H1 (cell line): ENCODE data around the gene ALG6. TPM values are rescaled to one million over a fixed set of nuclear protein-coding genes. Genes with fewer than 3 reads are reported as not detected.

Experiments used
- CTCF ChIA-PET: fragments of 300-600 bp; sonication (Branson Sonifier 250); formaldehyde crosslinking; loops from one replicate; lab custom pipeline; 2021; ENCODE audit not compliant: partially characterized antibody; lab: Charles Lee
- POLR2A ChIA-PET: fragments of 300-600 bp; sonication (Branson Sonifier 250); formaldehyde crosslinking; loops from one replicate; lab custom pipeline; 2021; ENCODE audit warnings: inconsistent platforms; ENCODE audit not compliant: partially characterized antibody; lab: Charles Lee
- DNase-seq, 2 experiments: peaks; one replicate each; pipeline versions ENCODE4 v3.0.0 to v3.0.0-alpha.2; 2010 to 2022; ENCODE audit warnings: low spot score in 2 of 2, low read depth in 1 of 2, mixed read lengths in 1 of 2
- FAIRE-seq: peaks from 2 replicates; lab custom pipeline; 2011; peaks lifted over from hg19 to GRCh38; lab: Jason Lieb, UNC
- H2AFZ ChIP-seq: 2 replicates; pipeline ENCODE4 v1.8.1; 2012; ENCODE audit warnings: low read length, inconsistent platforms
- H2AK5ac ChIP-seq: 2 replicates; pipeline ENCODE4 v1.6.1; 2013; ENCODE audit warnings: low read depth, low read length
- H2BK120ac ChIP-seq: replicated peaks from 2 replicates; pipeline ENCODE3; 2013; ENCODE audit warnings: low read depth, low read length, inconsistent platforms
- H2BK12ac ChIP-seq: 2 replicates; pipeline ENCODE4 v1.6.1; 2013; ENCODE audit warnings: low read depth, low read length
- H2BK15ac ChIP-seq: 2 replicates; pipeline ENCODE4 v1.6.1; 2013; ENCODE audit warnings: low read length
- H2BK20ac ChIP-seq: 2 replicates; pipeline ENCODE4 v1.6.1; 2013; ENCODE audit warnings: low read length
- H2BK5ac ChIP-seq: 2 replicates; pipeline ENCODE4 v1.6.1; 2013; ENCODE audit warnings: low read depth, low read length
- H3K14ac ChIP-seq: 2 replicates; pipeline ENCODE4 v1.6.1; 2013; ENCODE audit warnings: inconsistent platforms; ENCODE audit not compliant: insufficient read length
- H3K18ac ChIP-seq: 2 replicates; pipeline ENCODE4 v1.6.1; 2013; ENCODE audit warnings: low read length; ENCODE audit errors: extremely low read depth
- H3K23ac ChIP-seq: 2 replicates; pipeline ENCODE4 v1.6.1; 2013; ENCODE audit warnings: inconsistent platforms; ENCODE audit not compliant: insufficient read length
- H3K23me2 ChIP-seq: 2 replicates; pipeline ENCODE4 v1.6.1; 2013; ENCODE audit warnings: low read depth, low read length
- H3K27ac ChIP-seq: 2 replicates; pipeline ENCODE4 v1.6.1; 2011; ENCODE audit warnings: low read depth, low read length, inconsistent platforms
- H3K27me3 ChIP-seq, 4 experiments: replicated peaks in 1 of 4; 1 replicate in 1 of 4; 2 replicates in 3 of 4; pipeline versions ENCODE4 v1.6.1 to v1.8.1; 2011 to 2013; ENCODE audit warnings: low read length in 3 of 4, mild to moderate bottlenecking in 3 of 4, inconsistent platforms in 2 of 4, mixed read lengths in 2 of 4, moderate library complexity in 1 of 4; ENCODE audit not compliant: control insufficient read depth in 3 of 4, insufficient read depth in 3 of 4; ENCODE audit errors: extremely low read depth in 1 of 4
- H3K36me3 ChIP-seq, 4 experiments: 2 replicates each; pipeline versions ENCODE4 v1.6.1 to v1.8.1; 2011 to 2013; ENCODE audit warnings: mild to moderate bottlenecking in 4 of 4, low read length in 3 of 4, moderate library complexity in 2 of 4, control low read depth in 1 of 4, inconsistent platforms in 1 of 4; ENCODE audit not compliant: insufficient read depth in 4 of 4, control insufficient read depth in 2 of 4
- H3K4ac ChIP-seq: replicated peaks from 2 replicates; pipeline ENCODE3; 2013; ENCODE audit warnings: low read length, low read depth, mixed read lengths, inconsistent platforms; ENCODE audit not compliant: insufficient read length
- H3K4me1 ChIP-seq, 4 experiments: replicated peaks in 1 of 4; 1 replicate in 1 of 4; 2 replicates in 3 of 4; pipeline versions ENCODE4 v1.6.1 to v1.8.1; 2011 to 2013; ENCODE audit warnings: low read length in 3 of 4, inconsistent platforms in 2 of 4, mixed read lengths in 1 of 4; ENCODE audit not compliant: insufficient read depth in 4 of 4, control insufficient read depth in 3 of 4
- H3K4me2 ChIP-seq, 2 experiments: 2 replicates each; pipeline versions ENCODE4 v1.6.1 to v1.8.1; 2011 to 2013; ENCODE audit warnings: low read depth in 2 of 2, low read length in 2 of 2, control low read depth in 1 of 2, inconsistent platforms in 1 of 2, mild to moderate bottlenecking in 1 of 2; ENCODE audit not compliant: insufficient read depth in 1 of 2
- H3K4me3 ChIP-seq, 4 experiments: fragments of 200-600, 300-600 bp in 1 of 4; sonication (generic), shearing (Covaris generic), sonication (Bioruptor Twin) in 1 of 4; 2 replicates each; pipeline versions ENCODE4 v1.5.1 to v1.8.1; 2011 to 2016; ENCODE audit warnings: low read length in 4 of 4, low read depth in 3 of 4, control low read depth in 2 of 4, inconsistent platforms in 2 of 4, mild to moderate bottlenecking in 2 of 4, mixed read lengths in 1 of 4, moderate library complexity in 1 of 4; ENCODE audit not compliant: insufficient read depth in 2 of 4; ENCODE audit errors: extremely low read depth in 1 of 4
- H3K56ac ChIP-seq: replicated peaks from 2 replicates; pipeline ENCODE3; 2013; ENCODE audit warnings: low read depth, mild to moderate bottlenecking, mixed read lengths, low read length, inconsistent platforms; ENCODE audit not compliant: insufficient read length
- H3K79me1 ChIP-seq: 2 replicates; pipeline ENCODE4 v1.6.1; 2013; ENCODE audit warnings: low read depth, low read length, control low read depth
- H3K79me2 ChIP-seq, 2 experiments: 2 replicates each; pipeline versions ENCODE4 v1.6.1 to v1.8.1; 2012 to 2013; ENCODE audit warnings: low read length in 2 of 2, mild to moderate bottlenecking in 2 of 2, inconsistent platforms in 1 of 2; ENCODE audit not compliant: insufficient read depth in 2 of 2, control insufficient read depth in 1 of 2
- H3K9ac ChIP-seq, 4 experiments: replicated peaks in 1 of 4; 1 replicate in 1 of 4; 2 replicates in 3 of 4; pipeline versions ENCODE4 v1.6.1 to v1.8.1; 2011 to 2013; ENCODE audit warnings: low read depth in 3 of 4, low read length in 3 of 4, control low read depth in 2 of 4, mild to moderate bottlenecking in 2 of 4, moderate library complexity in 2 of 4, inconsistent platforms in 1 of 4; ENCODE audit errors: extremely low read depth in 1 of 4
- H3K9me3 ChIP-seq, 2 experiments: 2 replicates each; pipeline versions ENCODE4 v1.6.1 to v1.8.1; 2012 to 2013; ENCODE audit warnings: mild to moderate bottlenecking in 2 of 2, moderate library complexity in 2 of 2, control low read depth in 1 of 2, inconsistent platforms in 1 of 2, low read depth in 1 of 2, low read length in 1 of 2, mixed read lengths in 1 of 2; ENCODE audit not compliant: insufficient read depth in 2 of 2
- H4K20me1 ChIP-seq, 2 experiments: replicated peaks in 1 of 2; 2 replicates each; pipeline versions ENCODE3 to v1.8.1; 2011 to 2013; ENCODE audit warnings: inconsistent platforms in 2 of 2, low read length in 2 of 2, mild to moderate bottlenecking in 1 of 2; ENCODE audit not compliant: insufficient read depth in 2 of 2, control insufficient read depth in 1 of 2
- H4K5ac ChIP-seq: 2 replicates; pipeline ENCODE4 v1.6.1; 2013; ENCODE audit warnings: low read length, low read depth, mixed read lengths, inconsistent platforms; ENCODE audit not compliant: insufficient read length
- H4K8ac ChIP-seq: 2 replicates; pipeline ENCODE4 v1.8.0; 2013; ENCODE audit warnings: mild to moderate bottlenecking, moderate library complexity, low read length, inconsistent platforms; ENCODE audit not compliant: insufficient read depth; ENCODE audit errors: extremely low read depth
- H4K91ac ChIP-seq: replicated peaks from 2 replicates; pipeline ENCODE3; 2013; ENCODE audit warnings: low read length, mixed read lengths, inconsistent platforms; ENCODE audit not compliant: insufficient read length
- CREB1 ChIP-seq: IDR thresholded peaks from 2 replicates; pipeline ENCODE4 v1.6.1; 2012; ENCODE audit warnings: inconsistent platforms
- KDM1A ChIP-seq: fragments of 200-600, 300-600 bp; sonication (generic); IDR thresholded peaks from 2 replicates; pipeline ENCODE4 v1.7.1; 2016; ENCODE audit warnings: mild to moderate bottlenecking, low read length, borderline replicate concordance
- MAFK ChIP-seq: IDR thresholded peaks from 2 replicates; pipeline ENCODE4 v1.6.1; 2012; ENCODE audit warnings: low read depth, mild to moderate bottlenecking, improper control_type of control experiment, low read length
- RFX5 ChIP-seq: IDR thresholded peaks from 2 replicates; pipeline ENCODE4 v1.6.1; 2011; ENCODE audit warnings: low read depth, low read length, improper control_type of control experiment, borderline replicate concordance
- YY1 ChIP-seq: IDR thresholded peaks from 2 replicates; pipeline ENCODE4 v1.6.1; 2011; ENCODE audit warnings: low read depth, mild to moderate bottlenecking, low read length
- WGBS, 2 experiments: shearing (Covaris generic) in 1 of 2; methylation state at CpG; one replicate each; pipeline versions ENCODE4 v1.1.6 to v1.1.7; 2013 to 2015; ENCODE audit warnings: low lambda C conversion rate in 2 of 2, mixed read lengths in 2 of 2, inconsistent platforms in 1 of 2, low coverage in 1 of 2, missing lambda C conversion rate in 1 of 2; ENCODE audit not compliant: insufficient replicate concordance in 2 of 2, insufficient coverage in 1 of 2, insufficient read length in 1 of 2; ENCODE audit errors: extremely low coverage in 1 of 2, missing lambda C conversion rate in 1 of 2; 5-methylcytosine and 5-hydroxymethylcytosine counted together
- polyA plus RNA-seq, 7 experiments: library from polyadenylated mRNA; depleted of rRNA in 3 of 7; stranded (reverse) in 5 of 7; unstranded in 2 of 7; fragments of >200 nt in 5 of 7; fragments of 200-250 nt in 2 of 7; gene quantifications; 1 replicate in 5 of 7; 2 replicates in 1 of 7; 4 replicates in 1 of 7; pipeline versions ENCODE4 v1.2.1 to v1.2.3, GENCODE V29; 2011 to 2013; ENCODE audit warnings: missing spikeins in 2 of 7, mixed read lengths in 2 of 7
- total RNA-seq: library from RNA; stranded (reverse); fragmentation: NEBNext Ultra II Directional; extraction: Animal tissue kit (Norgen Biotek cat#: 25700); gene quantifications from 2 replicates; pipeline ENCODE4 v1.2.1, GENCODE V29; 2021
- TF ChIP-seq, protein P1 (sequence below), 3 experiments: IDR thresholded peaks; 1 replicate in 2 of 3; 2 replicates in 1 of 3; pipeline versions ENCODE4 v1.5.1 to v1.6.1; 2011; ENCODE audit warnings: low read length in 3 of 3, mild to moderate bottlenecking in 3 of 3, inconsistent platforms in 2 of 3, low read depth in 1 of 3, moderate library complexity in 1 of 3; ENCODE audit not compliant: insufficient read depth in 1 of 3; ENCODE audit errors: control extremely low read depth in 1 of 3

The ALG6 gene
- total and polyA plus RNA-seq, 2 of the 8 experiments (the other 6 are each of a cell fraction or from before 2014, with no cell fraction given), result 17.8 to 26.8 TPM

DNA sequence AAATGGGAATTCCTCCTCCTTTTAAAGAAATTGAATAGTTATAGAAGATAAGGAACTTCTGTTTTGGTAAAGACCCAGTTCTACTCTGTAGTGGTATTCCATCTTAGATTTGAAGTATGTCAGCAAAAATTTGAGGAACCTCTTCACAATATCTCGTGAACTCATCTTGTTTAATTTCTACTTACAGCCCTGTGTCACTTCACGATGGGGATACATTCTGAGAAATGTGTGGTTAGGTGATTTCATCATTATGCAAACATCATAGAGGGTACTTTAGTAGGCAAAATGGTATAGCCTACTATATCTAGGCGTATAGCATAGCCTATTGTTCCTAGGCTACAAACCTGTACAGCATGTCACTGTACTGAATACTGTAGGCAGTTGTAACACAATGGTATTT, 36.0 kb downstream of the ALG6 start:
- Histone ChIP-seq H3K4ac (no peak overlapping the region), H3K4me3 (no peak overlapping the region), H3K79me1 (no peaks in the 10 kb centered on the region), H3K9ac (no peak overlapping the region), H4K20me1 (no peaks in the 10 kb centered on the region), H3K14ac (no peak overlapping the region), H2AFZ (no peak overlapping the region), H3K79me2 (no peaks in the 10 kb centered on the region), H2AK5ac (no peak overlapping the region), H2BK15ac (no peak overlapping the region), H3K27me3 (no peaks in the 10 kb centered on the region), H3K27ac (no peak overlapping the region), H2BK5ac (no peak overlapping the region), H4K5ac (no peak overlapping the region), H2BK20ac (no peak overlapping the region), H4K8ac (no peak overlapping the region), H3K56ac (no peak overlapping the region), H3K4me2 (no peak overlapping the region), H3K23me2 (no peaks in the 10 kb centered on the region), H3K4me1 (no peaks in the 10 kb centered on the region), H3K9me3 (no peaks in the 10 kb centered on the region), H2BK12ac (no peak overlapping the region), H3K23ac (no peak overlapping the region), H4K91ac (no peak overlapping the region), H2BK120ac (no peak overlapping the region), H3K18ac (no peak overlapping the region), H3K36me3 (no peaks in the 10 kb centered on the region)
- ChIA-PET CTCF (interaction anchor here (0.7 kb wide), 1 partner anchor 83 kb away, joined by 3 read pairs; no protein-coding TSS in a partner anchor), POLR2A (no interaction called here)
- 82% methylated on average over 3 of the region's 3 CpGs; no CpG with 5 or more reads in 1 of the 2 experiments for WGBS, 2 experiments
- DNase-seq (no peak), FAIRE-seq (no peak)
- no peak for TF ChIP-seq CREB1
- TF ChIP-seq, protein P1, sequence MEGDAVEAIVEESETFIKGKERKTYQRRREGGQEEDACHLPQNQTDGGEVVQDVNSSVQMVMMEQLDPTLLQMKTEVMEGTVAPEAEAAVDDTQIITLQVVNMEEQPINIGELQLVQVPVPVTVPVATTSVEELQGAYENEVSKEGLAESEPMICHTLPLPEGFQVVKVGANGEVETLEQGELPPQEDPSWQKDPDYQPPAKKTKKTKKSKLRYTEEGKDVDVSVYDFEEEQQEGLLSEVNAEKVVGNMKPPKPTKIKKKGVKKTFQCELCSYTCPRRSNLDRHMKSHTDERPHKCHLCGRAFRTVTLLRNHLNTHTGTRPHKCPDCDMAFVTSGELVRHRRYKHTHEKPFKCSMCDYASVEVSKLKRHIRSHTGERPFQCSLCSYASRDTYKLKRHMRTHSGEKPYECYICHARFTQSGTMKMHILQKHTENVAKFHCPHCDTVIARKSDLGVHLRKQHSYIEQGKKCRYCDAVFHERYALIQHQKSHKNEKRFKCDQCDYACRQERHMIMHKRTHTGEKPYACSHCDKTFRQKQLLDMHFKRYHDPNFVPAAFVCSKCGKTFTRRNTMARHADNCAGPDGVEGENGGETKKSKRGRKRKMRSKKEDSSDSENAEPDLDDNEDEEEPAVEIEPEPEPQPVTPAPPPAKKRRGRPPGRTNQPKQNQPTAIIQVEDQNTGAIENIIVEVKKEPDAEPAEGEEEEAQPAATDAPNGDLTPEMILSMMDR (IDR thresholded peaks at IDR 0.05; ENCODE audit: control extremely low read depth in 1 of 3, insufficient read depth in 1 of 3, low read depth in 1 of 3, low read length in 3 of 3), result no peak
- no peak for TF ChIP-seq KDM1A
- TF ChIP-seq RFX5, result no peak
- TF ChIP-seq MAFK, result no peak
- TF ChIP-seq YY1, result no peak
